Thoracic aorta (tissue), 2 donors: ENCODE data around the gene USP32. TPM values are rescaled to one million over a fixed set of nuclear protein-coding genes. Genes with fewer than 3 reads are reported as not detected.

ENCODE experiments used
- ATAC-seq: fragments of 150-250 bp; one replicate; pipeline ENCODE4 v1.8.0; 2017; ENCODE audit warnings: low read depth; ENCODE audit not compliant: insufficient number of reproducible peaks, low FRiP score
- DNase-seq: peaks from one replicate; pipeline ENCODE4 v3.0.0-alpha.2; 2020; ENCODE audit warnings: low spot score
- H3K27ac ChIP-seq, 2 donors: fragments of 200-600 bp; sonication (generic); 1 replicate in 1 of 2; 2 replicates in 1 of 2; pipeline ENCODE4 v1.5.1; 2016; ENCODE audit warnings: mild to moderate bottlenecking in 2 of 2, moderate library complexity in 2 of 2
- H3K27me3 ChIP-seq: fragments of 200-600 bp; sonication (generic); replicated peaks from 2 replicates; pipeline ENCODE4 v1.6.0; 2016; ENCODE audit warnings: mild to moderate bottlenecking; ENCODE audit not compliant: insufficient read depth
- H3K36me3 ChIP-seq: fragments of 200-600 bp; sonication (generic); one replicate; pipeline ENCODE4 v1.5.1; 2016
- H3K4me1 ChIP-seq, 2 donors: fragments of 200-600 bp; sonication (generic); 1 replicate in 1 of 2; 2 replicates in 1 of 2; pipeline versions ENCODE4 v1.5.1 to v1.6.0; 2016; ENCODE audit warnings: low read depth in 2 of 2, mild to moderate bottlenecking in 1 of 2; ENCODE audit not compliant: control insufficient read depth in 1 of 2
- H3K4me3 ChIP-seq: fragments of 200-600 bp; sonication (generic); 2 replicates; pipeline ENCODE4 v1.5.1; 2016; ENCODE audit warnings: mild to moderate bottlenecking
- H3K9me3 ChIP-seq: fragments of 200-600 bp; sonication (generic); 2 replicates; pipeline ENCODE4 v1.5.1; 2016
- CTCF ChIP-seq: fragments of 200-600 bp; sonication (generic); IDR thresholded peaks from one replicate; pipeline ENCODE4 v1.5.1; 2019; ENCODE audit warnings: antibody characterized with exemption
- total RNA-seq, 2 donors: library from RNA; depleted of rRNA; stranded (reverse); fragments of >200 nt; gene quantifications; one replicate each; pipeline versions ENCODE4 v1.1.0 to v1.2.3, GENCODE V29; 2016

The USP32 gene
- total RNA-seq, 2 donors from 2014 or later: 24.8 to 58.4 TPM

DNA sequence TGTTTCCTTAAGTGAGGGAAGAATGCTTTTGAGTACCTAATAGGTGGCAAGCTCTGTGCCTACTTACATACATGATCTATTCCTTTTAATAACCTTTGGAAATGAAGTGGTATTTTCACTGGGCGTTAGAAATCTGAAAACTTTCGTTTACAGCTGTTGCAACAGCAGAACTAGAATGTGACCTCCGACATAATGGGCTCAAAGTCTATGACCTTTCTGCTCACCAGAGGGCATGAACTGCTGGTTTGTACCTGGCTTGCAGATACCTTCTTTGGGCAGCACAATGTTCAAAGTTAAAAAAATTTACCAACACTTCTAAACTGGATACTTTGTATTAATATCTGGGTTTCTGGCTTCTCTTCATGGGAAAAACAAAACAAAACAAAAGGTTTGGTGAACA is 217.9 kb downstream of the USP32 start:
- DNase-seq (no peak), ATAC-seq (no peak)
- Histone ChIP-seq H3K4me1 (no peaks in the 10 kb centered on the region), H3K27ac (no peak overlapping the region), H3K36me3 (peaks cover 6% of the 10 kb centered on the region), H3K27me3 (no peaks in the 10 kb centered on the region), H3K9me3 (no peaks in the 10 kb centered on the region), H3K4me3 (no peak overlapping the region)
- no peak for TF ChIP-seq CTCF

DNA sequence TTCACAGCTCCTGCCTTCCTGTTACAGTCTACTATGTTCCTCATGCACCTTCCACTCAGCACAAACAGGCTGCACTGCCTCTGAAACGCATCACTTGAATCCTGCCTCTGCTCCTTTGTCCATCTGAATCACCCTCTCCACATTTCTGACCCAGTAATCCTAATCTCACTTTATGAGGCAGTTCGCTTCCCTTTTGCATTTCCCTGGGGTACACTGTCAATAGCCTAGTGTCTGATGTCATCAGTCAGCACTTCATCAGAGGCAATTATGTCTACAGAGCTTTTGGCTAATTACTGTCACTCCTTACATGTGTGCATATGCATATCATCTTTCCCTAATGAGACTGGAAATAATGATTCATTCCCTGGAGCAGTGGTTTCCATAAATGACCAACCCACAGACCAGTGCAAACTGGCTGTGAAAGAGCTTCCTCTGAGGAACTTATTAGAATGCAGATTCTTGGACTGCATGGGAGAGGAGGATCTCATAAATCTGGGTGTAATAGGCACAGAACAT is 218.6 kb downstream of the USP32 start:
- no peaks in the 10 kb centered on the region for H3K4me1 ChIP-seq
- DNase-seq (no peak), ATAC-seq (no peak)
- no peaks in the 10 kb centered on the region for H3K9me3 ChIP-seq
- no peak overlapping the region for H3K27ac ChIP-seq
- peaks cover 2% of the 10 kb centered on the region for H3K36me3 ChIP-seq
- H3K4me3 ChIP-seq: no peak overlapping the region
- no peak for TF ChIP-seq CTCF
- H3K27me3 ChIP-seq: no peaks in the 10 kb centered on the region

DNA sequence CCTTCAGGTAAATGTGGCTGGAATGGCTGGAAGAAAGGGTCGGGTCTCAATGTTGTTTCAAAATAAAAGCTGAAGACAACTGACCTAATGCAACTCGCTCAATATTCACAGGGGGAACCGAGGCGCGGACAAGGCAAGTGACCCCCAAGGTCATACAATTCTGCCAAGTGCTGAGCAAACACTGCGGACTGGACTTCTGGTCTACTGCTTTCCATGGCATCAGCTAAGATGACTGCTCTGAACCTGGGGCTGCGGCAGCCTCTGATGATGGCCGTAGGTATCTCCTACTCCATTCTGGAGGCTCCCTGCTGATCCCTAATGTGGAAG is 220.2 kb downstream of the USP32 start:
- no peak for TF ChIP-seq CTCF
- no peaks in the 10 kb centered on the region for H3K27me3 ChIP-seq
- H3K36me3 ChIP-seq: no peaks in the 10 kb centered on the region
- no peaks in the 10 kb centered on the region for H3K4me1 ChIP-seq
- no peak overlapping the region for H3K27ac ChIP-seq
- H3K4me3 ChIP-seq: no peak overlapping the region
- no peak for ATAC-seq
- DNase-seq: no peak
- no peaks in the 10 kb centered on the region for H3K9me3 ChIP-seq

DNA sequence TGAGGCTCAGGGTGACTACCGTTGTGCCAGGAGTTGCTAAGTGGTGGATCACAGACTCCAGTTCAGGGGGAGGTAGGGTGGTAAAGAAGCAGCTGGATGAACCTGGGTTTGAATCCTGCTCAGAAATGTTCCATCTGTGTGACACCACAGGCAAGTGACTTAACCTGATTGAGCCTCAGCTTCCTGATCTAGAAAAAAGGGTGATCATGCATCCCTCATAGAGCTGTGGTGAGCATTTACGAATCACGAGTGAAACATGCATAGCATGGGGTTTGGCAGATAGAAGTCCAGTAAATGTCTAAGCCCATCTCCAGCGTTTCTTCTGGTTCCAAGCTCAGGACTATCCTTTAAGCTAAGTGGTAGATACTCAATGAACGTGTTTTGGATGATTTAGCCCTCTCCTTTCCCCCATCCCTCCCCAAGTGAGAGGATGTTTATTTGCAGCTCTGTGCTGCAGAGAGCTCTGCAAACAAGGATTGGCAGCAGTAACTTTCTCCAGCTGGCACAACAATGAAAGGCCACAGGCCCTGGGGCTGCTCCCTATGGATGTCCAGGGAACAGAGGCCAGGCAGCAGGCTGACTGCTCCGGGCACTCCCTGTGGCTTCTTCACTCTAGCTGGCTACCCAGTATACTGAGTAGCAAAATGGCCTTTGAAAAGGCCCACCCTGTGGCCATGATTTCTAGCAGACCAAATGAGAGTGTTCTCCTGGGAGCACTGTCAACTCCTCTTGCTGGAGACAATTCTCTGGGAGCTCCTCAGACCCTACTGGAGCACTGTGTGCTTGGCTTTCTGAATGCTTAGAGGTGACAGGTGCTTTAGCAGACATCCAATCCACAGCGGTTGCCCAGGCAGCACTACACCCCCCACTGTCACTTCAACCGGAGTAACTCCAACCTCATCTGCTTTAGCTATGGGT is 220.8 kb downstream of the USP32 start:
- Histone ChIP-seq H3K27me3 (no peaks in the 10 kb centered on the region), H3K9me3 (no peaks in the 10 kb centered on the region), H3K27ac (no peak overlapping the region), H3K4me1 (no peaks in the 10 kb centered on the region), H3K36me3 (no peaks in the 10 kb centered on the region), H3K4me3 (no peak overlapping the region)
- ATAC-seq (no peak), DNase-seq (no peak)
- TF ChIP-seq CTCF: no peak

GRCh38 chr17:60169921-60170817 is 221.8 kb downstream of the USP32 start:
- H3K9me3 ChIP-seq: no peaks in the 10 kb centered on the region
- DNase-seq (no peak), ATAC-seq (no peak)
- no peak overlapping the region for H3K4me3 ChIP-seq
- no peaks in the 10 kb centered on the region for H3K36me3 ChIP-seq
- no peak for TF ChIP-seq CTCF
- H3K27me3 ChIP-seq: no peaks in the 10 kb centered on the region
- H3K4me1 ChIP-seq: no peaks in the 10 kb centered on the region
- H3K27ac ChIP-seq: no peak overlapping the region
